GM21381 (cell line): ENCODE data around the gene KLHDC2.
A peak's percentile ranks its signal among the peaks of the same experiment; 100 is the strongest.
"Not testable (repeated sequence)": the region's sequence is repeated elsewhere in the genome, so short reads cannot be mapped to it uniquely, and the experiment has no call there.

ENCODE experiments used
- ATAC-seq: cut with Tn5 transposase; IDR thresholded peaks from one replicate; pipeline ENCODE4 v1.9.1; 2021; ENCODE audit warnings: mild to moderate bottlenecking, moderate library complexity; ENCODE audit not compliant: unreplicated experiment

The KLHDC2 gene, protein sequence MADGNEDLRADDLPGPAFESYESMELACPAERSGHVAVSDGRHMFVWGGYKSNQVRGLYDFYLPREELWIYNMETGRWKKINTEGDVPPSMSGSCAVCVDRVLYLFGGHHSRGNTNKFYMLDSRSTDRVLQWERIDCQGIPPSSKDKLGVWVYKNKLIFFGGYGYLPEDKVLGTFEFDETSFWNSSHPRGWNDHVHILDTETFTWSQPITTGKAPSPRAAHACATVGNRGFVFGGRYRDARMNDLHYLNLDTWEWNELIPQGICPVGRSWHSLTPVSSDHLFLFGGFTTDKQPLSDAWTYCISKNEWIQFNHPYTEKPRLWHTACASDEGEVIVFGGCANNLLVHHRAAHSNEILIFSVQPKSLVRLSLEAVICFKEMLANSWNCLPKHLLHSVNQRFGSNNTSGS

GRCh38 chr14:49767571-49768300 lies at the start of gene KLHDC2:
KLHDC2 (plus strand) TSS chr14:49768153; CDS start chr14:49768469, 316 bp downstream.
- ATAC-seq, result peak; percentile 93

DNA sequence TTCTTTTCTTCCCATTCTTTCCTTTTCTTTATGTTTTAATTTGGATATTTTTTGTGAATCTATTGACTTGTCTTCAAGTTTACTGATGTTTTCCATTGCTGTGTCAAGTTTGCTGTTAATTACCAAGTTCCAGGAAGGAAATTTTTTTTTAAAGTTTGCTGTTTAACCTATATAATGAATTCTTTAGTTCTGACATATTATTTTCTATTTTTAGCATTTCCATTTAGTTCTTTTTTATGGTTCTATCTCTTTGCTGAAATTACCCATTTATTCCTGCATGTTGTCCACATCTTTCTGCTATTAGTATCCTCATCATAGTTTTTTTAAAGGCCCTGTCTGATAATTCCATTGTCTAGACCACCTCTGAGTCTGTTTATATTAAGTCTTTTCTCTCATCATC lies 47.2 kb upstream of the KLHDC2 start:
- ATAC-seq, result no peak

GRCh38 chr14:49721733-49722435 lies 46.1 kb upstream of the KLHDC2 start:
- ATAC-seq, result not testable (repeated sequence)

DNA sequence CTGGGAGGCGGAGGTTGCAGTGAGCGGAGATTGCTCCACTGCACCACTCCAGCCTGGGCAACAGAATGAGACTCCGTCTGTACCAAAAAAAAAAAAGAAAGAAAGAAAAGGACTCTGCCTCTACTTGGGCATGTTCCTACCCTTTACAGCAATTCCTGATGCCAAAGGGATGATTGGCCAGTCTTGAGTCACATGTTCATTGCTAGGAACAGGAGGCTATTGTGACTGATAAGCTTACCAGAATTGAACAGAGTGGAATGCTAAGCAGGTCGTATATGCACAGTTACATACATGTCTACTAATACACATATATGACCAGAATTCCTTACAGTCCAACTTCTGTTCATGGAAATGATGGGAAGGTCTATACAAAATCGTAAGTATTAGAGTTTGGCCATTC lies 40.8 kb upstream of the KLHDC2 start:
- no peak for ATAC-seq

- ATAC-seq, result no peak
Observed at GRCh38 chr14:49732896-49733295, 35.1 kb upstream of the KLHDC2 start.

DNA sequence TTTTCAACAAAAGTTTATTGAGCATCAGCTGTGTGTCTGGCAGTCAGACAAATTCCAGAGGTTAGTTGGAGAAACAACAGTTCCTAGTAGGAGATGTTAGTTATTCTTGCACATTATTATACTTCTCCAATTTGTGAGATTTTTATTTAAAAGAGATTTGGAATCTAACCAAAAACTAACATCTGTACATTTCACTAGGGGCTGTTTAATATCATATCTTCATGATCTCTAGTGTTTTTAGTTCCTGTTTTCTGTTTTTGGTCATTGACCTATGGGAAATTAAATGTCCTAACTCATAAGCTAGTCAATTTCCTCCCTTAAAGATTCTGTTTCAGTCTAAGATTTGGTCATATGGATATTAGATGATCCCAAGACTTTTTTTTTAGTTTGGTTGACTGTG lies 34.1 kb upstream of the KLHDC2 start:
- ATAC-seq, result no peak

DNA sequence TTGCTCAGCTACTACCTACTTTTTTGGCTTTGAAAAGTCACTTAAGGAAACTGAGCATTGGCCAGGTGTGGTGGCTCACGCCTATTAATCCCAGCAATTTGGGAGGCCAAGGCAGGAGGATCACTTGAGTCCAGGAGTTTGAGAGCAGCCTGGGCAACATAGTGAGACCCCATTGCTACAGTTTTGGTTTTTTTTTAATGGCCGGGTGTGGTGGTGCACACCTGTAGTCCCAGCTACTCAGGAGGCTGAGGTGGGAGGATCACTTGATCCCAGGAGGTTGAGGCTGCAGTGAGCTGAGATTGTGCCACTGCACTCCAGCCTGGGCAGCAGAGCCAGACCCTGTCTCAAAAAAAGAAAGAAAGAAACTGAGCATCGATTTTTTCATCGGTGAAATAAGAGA lies 32.3 kb upstream of the KLHDC2 start:
- not testable (repeated sequence) for ATAC-seq

GRCh38 chr14:49745191-49745590 lies 22.8 kb upstream of the KLHDC2 start:
- no peak for ATAC-seq

DNA sequence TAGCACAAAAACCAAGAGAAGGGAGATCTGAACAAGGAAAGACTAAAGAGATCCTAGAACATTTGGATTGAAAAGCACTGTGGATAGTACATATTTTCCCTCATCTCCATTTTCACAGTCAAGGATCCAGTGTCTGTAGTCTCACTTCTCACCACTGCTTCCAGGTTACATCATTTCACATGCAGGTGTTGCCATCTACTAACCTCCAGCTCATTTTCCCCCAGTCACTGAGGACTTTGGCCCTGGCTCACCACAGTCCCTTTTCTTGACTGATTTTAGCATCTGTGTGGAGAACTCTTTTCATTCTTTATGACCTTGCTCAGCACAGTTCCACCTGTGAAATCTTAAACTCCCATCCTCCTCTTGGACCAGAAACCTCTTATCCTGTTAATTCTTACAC lies 21.5 kb upstream of the KLHDC2 start:
- not testable (repeated sequence) for ATAC-seq

- no peak for ATAC-seq
Observed at GRCh38 chr14:49754570-49755097, 13.3 kb upstream of the KLHDC2 start.

- ATAC-seq, result no peak
Observed at GRCh38 chr14:49755378-49755777, 12.6 kb upstream of the KLHDC2 start.

- ATAC-seq, result no peak
Observed at GRCh38 chr14:49761839-49762551, 6.0 kb upstream of the KLHDC2 start.

GRCh38 chr14:49766839-49767238 lies 1.1 kb upstream of the KLHDC2 start:
- ATAC-seq, result no peak

- no peak for ATAC-seq
Observed at GRCh38 chr14:49767270-49767570, 733 bp upstream of the KLHDC2 start.

- peak; percentile 27 for ATAC-seq
Observed at GRCh38 chr14:49768301-49769121, 558 bp downstream of the KLHDC2 start.

- no peak for ATAC-seq
Observed at GRCh38 chr14:49769171-49769570, 1.2 kb downstream of the KLHDC2 start.

- no peak for ATAC-seq
Observed at GRCh38 chr14:49769581-49770211, 1.7 kb downstream of the KLHDC2 start.

DNA sequence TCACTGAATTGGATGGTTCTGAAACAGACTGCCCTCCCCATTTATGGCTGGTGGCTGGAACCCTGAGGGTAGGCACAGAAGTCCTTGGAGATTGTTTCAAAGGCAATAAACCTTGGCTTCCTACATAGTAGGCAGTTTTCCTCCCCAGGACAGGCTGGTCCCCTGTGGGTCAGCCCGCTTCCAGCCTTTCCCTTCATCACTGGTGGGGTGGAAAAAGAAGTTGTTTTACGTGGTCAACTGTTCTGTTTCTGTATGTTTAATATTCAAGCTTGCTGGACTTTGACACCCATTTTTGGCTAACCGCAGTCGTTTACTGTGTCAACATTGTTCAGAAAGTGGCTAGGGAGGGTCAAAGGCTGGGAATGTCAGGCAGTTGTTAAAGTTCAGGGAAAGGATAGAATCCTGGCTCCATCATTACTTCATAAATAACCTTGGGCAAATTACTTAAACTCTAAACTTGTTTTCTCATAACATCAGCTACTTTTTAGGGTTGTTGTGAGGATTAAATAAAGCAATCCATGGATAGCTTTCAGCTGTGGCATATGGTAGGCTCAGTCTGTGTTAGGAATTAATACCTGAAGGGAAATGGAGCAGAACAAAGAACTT lies 2.4 kb downstream of the KLHDC2 start:
- ATAC-seq, result no peak

- ATAC-seq, result not testable (repeated sequence)
Observed at GRCh38 chr14:49771691-49772090, 3.7 kb downstream of the KLHDC2 start.
